ENCODE measurements around the gene CADPS2. TPM values are rescaled to one million over a fixed set of nuclear protein-coding genes. Genes with fewer than 3 reads are reported as not detected.

Gene CADPS2
- total RNA-seq, 1 donor from 2014 or later, result 10.1 TPM

DNA sequence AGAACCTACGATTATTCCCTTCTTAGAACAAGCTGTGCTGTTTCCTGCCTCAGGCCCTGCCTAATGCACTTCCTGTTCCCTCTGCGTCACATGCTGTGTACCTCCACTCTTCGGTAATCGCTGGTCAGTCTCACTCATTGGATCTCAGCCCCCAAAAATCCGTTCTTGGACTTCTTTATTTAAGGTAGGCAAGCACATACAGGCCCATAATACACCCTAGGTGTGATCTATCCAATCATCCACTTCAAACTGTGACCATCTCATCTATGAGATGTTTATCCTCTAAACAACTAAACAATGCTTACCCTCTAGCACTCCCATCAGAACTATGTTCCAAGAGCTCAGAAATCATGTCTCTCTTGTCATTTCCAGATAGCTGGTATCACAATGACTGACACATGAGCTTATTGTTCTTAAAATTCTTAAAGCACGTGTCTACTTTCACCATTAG lies 83.9 kb downstream of the CADPS2 start:
- Mint-ChIP-seq H3K4me1 (ENCODE audit: unreplicated experiment) (peaks cover 4% of the 10 kb centered on the region), H3K27me3 (no peaks in the 10 kb centered on the region), H3K27ac (no peak overlapping the region), H3K4me3 (no peak overlapping the region), H3K9me3 (no peaks in the 10 kb centered on the region), H3K36me3 (no peaks in the 10 kb centered on the region)
- DNase-seq (ENCODE audit: extremely low spot score, unreplicated experiment), result no peak
- no peak for TF ChIP-seq CTCF (conservative IDR thresholded peaks at IDR 0.05)

DNA sequence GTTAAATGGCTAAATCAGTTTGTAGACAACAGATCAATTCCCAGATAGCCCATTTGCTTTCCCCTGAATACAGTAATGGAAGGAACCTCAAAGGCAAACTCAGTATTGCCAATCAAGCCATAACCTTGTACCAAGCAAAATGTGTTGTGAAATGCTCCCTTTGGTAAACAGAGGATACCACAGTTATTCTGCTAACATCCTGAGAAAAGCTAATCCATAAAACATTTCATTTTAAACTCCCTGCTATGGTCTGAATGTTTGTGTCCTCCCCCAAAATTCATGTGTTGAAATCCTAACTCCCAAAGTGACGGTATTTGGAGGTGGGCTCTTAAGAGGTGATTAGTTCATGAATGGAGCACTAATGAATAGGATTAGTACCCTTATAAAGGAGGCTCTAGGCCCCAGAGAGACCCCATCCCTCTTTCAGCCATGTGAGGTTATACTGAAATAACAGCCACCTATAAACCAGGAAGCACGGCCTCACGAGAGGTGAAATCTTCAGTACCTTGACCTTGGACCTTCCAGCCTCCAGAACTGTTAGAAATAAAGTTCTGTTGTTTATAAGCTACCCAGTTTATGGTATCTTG lies 94.2 kb downstream of the CADPS2 start:
- no peak for DNase-seq (ENCODE audit: extremely low spot score, unreplicated experiment)
- Mint-ChIP-seq H3K4me3 (no peak overlapping the region), H3K4me1 (ENCODE audit: unreplicated experiment) (no peaks in the 10 kb centered on the region)

DNA sequence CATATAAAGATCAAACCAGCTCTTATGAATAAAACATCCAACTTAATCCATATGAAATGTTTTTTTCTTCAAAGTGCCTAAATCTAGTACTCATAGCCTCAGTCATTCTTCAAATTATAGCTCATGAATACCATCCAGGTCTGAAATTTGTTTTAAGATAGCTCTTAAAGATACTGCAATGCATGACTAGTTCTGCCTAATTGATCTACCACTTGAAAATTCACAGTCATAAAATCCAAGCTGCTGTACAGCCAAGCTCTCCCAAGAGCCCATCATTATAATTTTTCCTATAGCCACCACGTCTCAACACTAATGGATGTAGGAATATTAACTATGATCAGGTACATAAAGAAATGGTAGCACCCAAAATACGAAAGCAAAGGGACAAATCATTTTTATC lies 95.7 kb downstream of the CADPS2 start:
- Mint-ChIP-seq H3K4me1 (ENCODE audit: unreplicated experiment) (no peaks in the 10 kb centered on the region), H3K9me3 (no peaks in the 10 kb centered on the region), H3K27ac (no peak overlapping the region), H3K36me3 (no peaks in the 10 kb centered on the region), H3K27me3 (no peaks in the 10 kb centered on the region), H3K4me3 (no peak overlapping the region)
- DNase-seq (ENCODE audit: extremely low spot score, unreplicated experiment), result no peak
- TF ChIP-seq CTCF (conservative IDR thresholded peaks at IDR 0.05), result no peak

More for the DNA sequence above, 94.2 kb downstream of the CADPS2 start:
- no peaks in the 10 kb centered on the region for H3K27me3 Mint-ChIP-seq
- no peaks in the 10 kb centered on the region for H3K36me3 Mint-ChIP-seq
- H3K27ac Mint-ChIP-seq, result no peak overlapping the region
- H3K9me3 Mint-ChIP-seq, result no peaks in the 10 kb centered on the region
- no peak for TF ChIP-seq CTCF (conservative IDR thresholded peaks at IDR 0.05)

DNA sequence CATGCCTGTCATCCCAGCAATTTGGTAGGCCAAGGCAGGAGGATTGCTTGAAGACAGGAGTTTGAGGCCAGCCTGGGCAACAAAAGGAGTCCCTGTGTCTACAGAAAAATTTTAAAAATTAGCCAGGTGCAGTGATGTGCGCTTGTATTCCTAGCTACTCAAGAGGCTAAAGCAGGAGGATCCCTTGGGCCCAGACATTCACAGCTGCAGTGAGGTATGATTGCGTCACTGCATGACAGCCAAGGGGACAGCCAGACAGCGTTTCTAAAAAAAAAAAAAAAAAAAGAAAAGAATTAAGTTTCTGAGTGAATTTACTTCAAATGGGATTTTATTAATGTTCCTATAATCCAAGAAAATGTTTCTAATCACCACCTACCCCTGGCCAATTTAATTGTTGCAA lies 96.1 kb downstream of the CADPS2 start:
- Mint-ChIP-seq H3K27me3 (no peaks in the 10 kb centered on the region), H3K9me3 (no peaks in the 10 kb centered on the region), H3K4me1 (ENCODE audit: unreplicated experiment) (no peaks in the 10 kb centered on the region), H3K4me3 (no peak overlapping the region), H3K27ac (no peak overlapping the region), H3K36me3 (no peaks in the 10 kb centered on the region)
- TF ChIP-seq CTCF (conservative IDR thresholded peaks at IDR 0.05), result no peak
- DNase-seq (ENCODE audit: extremely low spot score, unreplicated experiment), result no peak

DNA sequence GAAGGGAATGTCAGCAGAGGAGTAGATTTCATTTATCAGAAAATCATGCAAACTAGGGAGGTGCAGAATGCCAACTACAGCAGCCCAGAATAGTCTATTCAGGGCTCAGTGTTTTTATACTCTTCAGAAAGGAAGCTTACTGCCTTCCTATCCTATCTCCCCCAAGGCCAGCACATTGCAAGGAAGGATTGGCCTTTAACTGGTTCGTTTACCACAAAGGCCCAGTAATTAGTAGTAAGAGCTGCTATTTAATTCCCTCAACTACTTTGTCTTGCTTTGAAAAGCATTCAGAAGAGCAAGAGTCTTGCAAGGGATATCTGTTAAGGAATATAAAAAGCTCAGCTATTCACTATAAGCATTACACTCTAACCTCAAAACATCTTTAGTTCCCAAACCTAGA lies 97.1 kb downstream of the CADPS2 start:
- Mint-ChIP-seq H3K4me1 (ENCODE audit: unreplicated experiment) (no peaks in the 10 kb centered on the region), H3K36me3 (no peaks in the 10 kb centered on the region), H3K27me3 (no peaks in the 10 kb centered on the region), H3K4me3 (no peak overlapping the region), H3K9me3 (no peaks in the 10 kb centered on the region), H3K27ac (no peak overlapping the region)
- no peak for DNase-seq (ENCODE audit: extremely low spot score, unreplicated experiment)
- TF ChIP-seq CTCF (conservative IDR thresholded peaks at IDR 0.05), result no peak
